Glutamatergic neuron (in vitro differentiated cells): Measurements from ENCODE around the gene ADAM23. TPM values are rescaled to one million over a fixed set of nuclear protein-coding genes. Genes with fewer than 3 reads are reported as not detected.
A peak's percentile ranks its signal among the peaks of the same experiment; 100 is the strongest.

Experiments
- DNase-seq: peaks from one replicate; pipeline ENCODE4 v3.0.0; 2022
- H3K27ac Mint-ChIP-seq: one replicate; pipeline ENCODE4 v1.8.0; 2020; ENCODE audit warnings: mild to moderate bottlenecking, mixed read lengths, inconsistent platforms; ENCODE audit not compliant: unreplicated experiment
- H3K27me3 Mint-ChIP-seq: one replicate; pipeline ENCODE4 v1.8.0; 2020; ENCODE audit warnings: mild to moderate bottlenecking, moderate library complexity, mixed read lengths, inconsistent platforms; ENCODE audit not compliant: unreplicated experiment
- H3K36me3 Mint-ChIP-seq: one replicate; pipeline ENCODE4 v1.8.0; 2020; ENCODE audit warnings: mild to moderate bottlenecking, mixed read lengths, inconsistent platforms; ENCODE audit not compliant: unreplicated experiment
- H3K4me1 Mint-ChIP-seq: one replicate; pipeline ENCODE4 v1.8.0; 2020; ENCODE audit warnings: mild to moderate bottlenecking, low read depth, mixed read lengths, inconsistent platforms; ENCODE audit not compliant: unreplicated experiment
- H3K4me3 Mint-ChIP-seq: one replicate; pipeline ENCODE4 v1.8.0; 2020; ENCODE audit warnings: mild to moderate bottlenecking, mixed read lengths, inconsistent platforms; ENCODE audit not compliant: unreplicated experiment
- H3K9me3 Mint-ChIP-seq: one replicate; pipeline ENCODE4 v1.8.0; 2020; ENCODE audit warnings: mild to moderate bottlenecking, moderate library complexity, mixed read lengths, inconsistent platforms; ENCODE audit not compliant: unreplicated experiment
- CTCF ChIP-seq: fragments of 200-600 bp; sonication (generic); IDR thresholded peaks from one replicate; pipeline ENCODE4 v1.5.0; 2021; ENCODE audit not compliant: partially characterized antibody, unreplicated experiment
- total RNA-seq: library from RNA; stranded (reverse); fragmentation: NEBNext Ultra II Directional; extraction: Animal tissue kit (Norgen Biotek cat#: 25700); gene quantifications from one replicate; pipeline ENCODE4 v1.2.1, GENCODE V29; 2021; ENCODE audit not compliant: unreplicated experiment

Gene ADAM23
- total RNA-seq, 1 donor from 2014 or later: 16.4 TPM

GRCh38 chr2:206572725-206573124, 129.4 kb downstream of the ADAM23 start:
- H3K36me3 Mint-ChIP-seq: no peaks in the 10 kb centered on the region
- H3K4me1 Mint-ChIP-seq: no peaks in the 10 kb centered on the region
- no peak overlapping the region for H3K4me3 Mint-ChIP-seq
- no peaks in the 10 kb centered on the region for H3K9me3 Mint-ChIP-seq
- no peak overlapping the region for H3K27ac Mint-ChIP-seq
- TF ChIP-seq CTCF: no peak
- no peak for DNase-seq
- no peaks in the 10 kb centered on the region for H3K27me3 Mint-ChIP-seq

- no peaks in the 10 kb centered on the region for H3K36me3 Mint-ChIP-seq
- H3K9me3 Mint-ChIP-seq: no peaks in the 10 kb centered on the region
- no peak overlapping the region for H3K4me3 Mint-ChIP-seq
- no peak overlapping the region for H3K27ac Mint-ChIP-seq
- no peak for DNase-seq
- H3K4me1 Mint-ChIP-seq: no peaks in the 10 kb centered on the region
- H3K27me3 Mint-ChIP-seq: no peaks in the 10 kb centered on the region
- no peak for TF ChIP-seq CTCF
Observed at GRCh38 chr2:206573793-206574192, 130.5 kb downstream of the ADAM23 start.

- TF ChIP-seq CTCF: no peak
- no peak overlapping the region for H3K27ac Mint-ChIP-seq
- H3K36me3 Mint-ChIP-seq: peaks cover 2% of the 10 kb centered on the region
- peaks cover 2% of the 10 kb centered on the region for H3K4me1 Mint-ChIP-seq
- no peaks in the 10 kb centered on the region for H3K27me3 Mint-ChIP-seq
- no peak for DNase-seq
- H3K4me3 Mint-ChIP-seq: no peak overlapping the region
- H3K9me3 Mint-ChIP-seq: no peaks in the 10 kb centered on the region
Observed at GRCh38 chr2:206584323-206585116, 141.2 kb downstream of the ADAM23 start.

GRCh38 chr2:206585335-206585734, 142.0 kb downstream of the ADAM23 start:
- H3K9me3 Mint-ChIP-seq: no peaks in the 10 kb centered on the region
- no peak for DNase-seq
- TF ChIP-seq CTCF: no peak
- H3K27me3 Mint-ChIP-seq: no peaks in the 10 kb centered on the region
- no peak overlapping the region for H3K4me3 Mint-ChIP-seq
- H3K27ac Mint-ChIP-seq: peak overlapping the region; percentile 26
- peaks cover 2% of the 10 kb centered on the region for H3K4me1 Mint-ChIP-seq
- no peaks in the 10 kb centered on the region for H3K36me3 Mint-ChIP-seq

- no peaks in the 10 kb centered on the region for H3K36me3 Mint-ChIP-seq
- no peaks in the 10 kb centered on the region for H3K9me3 Mint-ChIP-seq
- peaks cover 2% of the 10 kb centered on the region for H3K4me1 Mint-ChIP-seq
- DNase-seq: no peak
- H3K27ac Mint-ChIP-seq: no peak overlapping the region
- no peak for TF ChIP-seq CTCF
- H3K27me3 Mint-ChIP-seq: no peaks in the 10 kb centered on the region
- no peak overlapping the region for H3K4me3 Mint-ChIP-seq
Observed at GRCh38 chr2:206586609-206587008, 143.3 kb downstream of the ADAM23 start.
